GM21381 (cell line): Measurements from ENCODE around the gene PPP6R3.

Experiments used
- ATAC-seq: cut with Tn5 transposase; IDR thresholded peaks from one replicate; pipeline ENCODE4 v1.9.1; 2021; ENCODE audit warnings: mild to moderate bottlenecking, moderate library complexity; ENCODE audit not compliant: unreplicated experiment

The PPP6R3 gene, protein sequence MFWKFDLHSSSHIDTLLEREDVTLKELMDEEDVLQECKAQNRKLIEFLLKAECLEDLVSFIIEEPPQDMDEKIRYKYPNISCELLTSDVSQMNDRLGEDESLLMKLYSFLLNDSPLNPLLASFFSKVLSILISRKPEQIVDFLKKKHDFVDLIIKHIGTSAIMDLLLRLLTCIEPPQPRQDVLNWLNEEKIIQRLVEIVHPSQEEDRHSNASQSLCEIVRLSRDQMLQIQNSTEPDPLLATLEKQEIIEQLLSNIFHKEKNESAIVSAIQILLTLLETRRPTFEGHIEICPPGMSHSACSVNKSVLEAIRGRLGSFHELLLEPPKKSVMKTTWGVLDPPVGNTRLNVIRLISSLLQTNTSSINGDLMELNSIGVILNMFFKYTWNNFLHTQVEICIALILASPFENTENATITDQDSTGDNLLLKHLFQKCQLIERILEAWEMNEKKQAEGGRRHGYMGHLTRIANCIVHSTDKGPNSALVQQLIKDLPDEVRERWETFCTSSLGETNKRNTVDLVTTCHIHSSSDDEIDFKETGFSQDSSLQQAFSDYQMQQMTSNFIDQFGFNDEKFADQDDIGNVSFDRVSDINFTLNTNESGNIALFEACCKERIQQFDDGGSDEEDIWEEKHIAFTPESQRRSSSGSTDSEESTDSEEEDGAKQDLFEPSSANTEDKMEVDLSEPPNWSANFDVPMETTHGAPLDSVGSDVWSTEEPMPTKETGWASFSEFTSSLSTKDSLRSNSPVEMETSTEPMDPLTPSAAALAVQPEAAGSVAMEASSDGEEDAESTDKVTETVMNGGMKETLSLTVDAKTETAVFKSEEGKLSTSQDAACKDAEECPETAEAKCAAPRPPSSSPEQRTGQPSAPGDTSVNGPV

DNA sequence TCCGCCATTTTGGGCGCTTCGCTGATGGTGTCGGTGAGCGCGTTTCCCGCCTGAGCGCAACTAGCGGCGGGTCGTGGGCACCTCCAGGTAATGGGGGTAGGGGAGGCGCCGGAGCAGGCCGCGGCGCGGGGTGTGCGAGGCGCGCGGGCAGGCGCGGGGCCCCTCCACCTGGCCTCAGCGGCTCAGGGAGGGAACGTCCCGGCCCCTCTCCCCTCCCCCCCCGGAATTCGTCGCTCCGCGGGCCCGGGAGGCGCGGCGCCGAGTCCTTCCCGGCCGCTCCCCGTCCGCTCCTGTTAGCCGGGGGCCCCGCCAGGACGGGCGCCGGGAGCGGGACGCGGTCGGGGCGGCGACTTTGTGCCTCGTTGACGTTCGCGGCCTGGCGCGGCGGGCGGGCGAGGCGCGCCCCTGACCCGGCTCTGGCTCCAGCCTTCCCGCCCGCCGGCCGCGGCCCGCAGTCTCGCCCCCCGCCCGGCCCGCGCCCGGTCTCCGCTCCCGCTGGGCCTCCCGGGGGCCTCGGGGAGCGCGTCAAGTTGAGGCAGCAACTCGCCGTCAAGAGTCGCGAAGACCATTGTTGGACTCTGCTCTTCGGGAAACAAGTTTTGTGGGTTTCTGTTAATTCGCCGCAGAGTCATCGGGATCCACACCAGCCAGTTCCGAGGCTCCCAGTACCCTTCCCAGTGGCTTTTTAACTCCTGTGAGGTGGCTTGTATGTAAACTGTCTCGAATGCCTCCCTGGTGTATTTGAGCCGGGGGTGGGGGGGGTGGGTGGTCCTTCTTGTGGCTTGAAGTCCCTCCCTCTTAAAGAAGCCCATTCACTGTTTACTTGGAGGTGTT lies at the start of gene PPP6R3:
Gene PPP6R3 (plus strand): TSS at position 12 of the 834 bp plus-strand sequence. CDS start 76,913 bp downstream, outside the sequence.
- ATAC-seq: peak; percentile 43

DNA sequence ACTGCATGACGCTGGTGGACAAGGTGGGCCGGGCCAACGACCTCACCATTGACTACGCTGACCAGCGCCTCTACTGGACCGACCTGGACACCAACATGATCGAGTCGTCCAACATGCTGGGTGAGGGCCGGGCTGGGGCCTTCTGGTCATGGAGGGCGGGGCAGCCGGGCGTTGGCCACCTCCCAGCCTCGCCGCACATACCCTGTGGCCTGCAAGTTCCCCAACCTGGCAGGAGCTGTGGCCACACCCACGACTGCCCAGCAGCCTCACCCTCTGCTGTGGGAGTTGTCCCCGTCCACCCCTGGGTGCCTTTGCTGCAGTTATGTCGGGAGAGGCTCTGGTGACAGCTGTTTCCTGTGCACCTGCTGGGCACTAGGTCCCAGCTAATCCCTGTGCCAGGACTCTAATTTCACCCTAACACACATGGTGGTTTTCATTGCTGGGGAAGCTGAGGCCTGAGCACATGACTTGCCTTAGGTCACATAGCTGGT lies 49.0 kb upstream of the PPP6R3 start:
- ATAC-seq: no peak

DNA sequence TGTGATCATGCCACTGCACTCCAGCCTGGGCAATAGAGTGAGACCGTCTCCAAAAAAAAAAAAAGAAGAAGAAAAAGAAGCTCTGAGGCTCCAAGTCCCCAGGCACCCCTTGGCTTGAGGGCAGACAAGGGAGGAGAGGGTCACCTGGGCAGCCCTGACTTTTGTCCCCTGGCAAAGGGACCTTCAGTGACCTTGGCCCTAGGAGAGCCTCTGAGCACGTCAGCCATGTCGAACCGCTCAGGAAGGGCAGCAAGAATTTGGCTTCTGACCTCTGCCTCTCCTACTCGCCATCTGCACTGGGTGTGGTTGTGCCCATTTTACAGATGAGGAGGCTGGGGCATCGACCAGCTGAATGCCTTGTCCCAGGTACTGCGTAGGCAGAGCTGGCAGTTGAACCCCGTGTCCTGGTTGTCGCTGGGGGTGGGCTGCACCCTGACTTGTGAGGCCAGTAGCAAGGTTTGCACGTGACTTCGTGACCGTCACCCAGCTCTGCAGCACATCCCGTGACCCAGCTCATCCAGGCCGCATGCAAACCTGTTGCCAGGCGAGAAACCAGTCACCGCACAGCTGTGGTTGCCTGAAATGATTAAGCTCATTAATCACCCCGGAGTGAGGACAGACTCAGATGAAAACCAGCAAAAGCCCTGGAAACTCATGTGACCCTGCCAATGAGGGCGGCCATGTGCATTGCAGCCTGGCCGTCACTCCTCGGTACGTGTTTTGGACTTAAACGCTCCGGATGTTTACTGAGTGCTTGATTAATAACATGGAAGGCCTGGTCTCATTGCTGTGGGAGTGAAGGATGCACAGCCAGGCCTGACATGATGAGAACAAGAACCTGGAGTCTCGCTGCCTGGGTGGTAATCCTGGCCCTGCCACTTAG lies 47.7 kb upstream of the PPP6R3 start:
- peak; percentile 52 for ATAC-seq

DNA sequence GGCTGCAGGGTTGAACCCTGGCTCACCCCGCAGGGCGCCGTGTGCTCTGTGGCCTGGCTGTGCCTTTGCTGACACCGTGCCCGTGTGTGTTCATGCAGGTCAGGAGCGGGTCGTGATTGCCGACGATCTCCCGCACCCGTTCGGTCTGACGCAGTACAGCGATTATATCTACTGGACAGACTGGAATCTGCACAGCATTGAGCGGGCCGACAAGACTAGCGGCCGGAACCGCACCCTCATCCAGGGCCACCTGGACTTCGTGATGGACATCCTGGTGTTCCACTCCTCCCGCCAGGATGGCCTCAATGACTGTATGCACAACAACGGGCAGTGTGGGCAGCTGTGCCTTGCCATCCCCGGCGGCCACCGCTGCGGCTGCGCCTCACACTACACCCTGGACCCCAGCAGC lies 47.0 kb upstream of the PPP6R3 start:
- no peak for ATAC-seq

DNA sequence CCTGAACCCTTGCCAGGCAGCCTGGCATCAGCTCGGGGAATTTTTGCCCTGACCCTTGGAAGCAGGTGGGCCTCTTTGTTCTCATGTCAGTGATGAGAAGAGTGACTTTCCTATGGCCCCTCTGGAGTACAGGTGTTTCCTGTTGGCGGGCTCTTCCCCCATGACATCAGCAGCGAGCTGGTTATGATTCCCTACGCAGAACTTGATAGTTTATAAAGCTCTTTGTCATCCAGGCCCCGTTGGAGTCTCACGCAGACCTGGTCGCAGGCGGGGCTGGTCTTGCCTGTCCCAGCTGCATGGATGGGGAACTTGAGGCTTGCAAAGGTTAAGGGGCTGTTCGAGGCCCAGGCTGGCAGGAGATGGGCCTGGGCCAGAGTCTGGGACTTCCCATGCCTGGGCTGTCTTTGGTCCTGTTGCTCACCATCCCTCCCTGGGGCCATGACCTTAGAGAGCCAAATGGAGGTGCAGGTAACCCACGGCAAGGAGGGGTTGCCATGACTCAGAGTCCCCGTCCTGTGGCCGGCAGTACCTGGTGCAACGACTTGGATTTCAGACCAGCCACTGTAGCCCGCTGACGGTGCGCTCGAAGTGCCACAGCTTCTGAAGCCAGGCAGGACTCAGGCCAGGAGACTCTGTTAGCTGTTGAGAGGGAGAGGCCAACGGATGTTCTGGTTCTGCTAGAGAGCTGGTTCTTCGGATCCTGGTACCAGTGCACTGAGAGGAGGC lies 45.9 kb upstream of the PPP6R3 start:
- ATAC-seq: no peak

DNA sequence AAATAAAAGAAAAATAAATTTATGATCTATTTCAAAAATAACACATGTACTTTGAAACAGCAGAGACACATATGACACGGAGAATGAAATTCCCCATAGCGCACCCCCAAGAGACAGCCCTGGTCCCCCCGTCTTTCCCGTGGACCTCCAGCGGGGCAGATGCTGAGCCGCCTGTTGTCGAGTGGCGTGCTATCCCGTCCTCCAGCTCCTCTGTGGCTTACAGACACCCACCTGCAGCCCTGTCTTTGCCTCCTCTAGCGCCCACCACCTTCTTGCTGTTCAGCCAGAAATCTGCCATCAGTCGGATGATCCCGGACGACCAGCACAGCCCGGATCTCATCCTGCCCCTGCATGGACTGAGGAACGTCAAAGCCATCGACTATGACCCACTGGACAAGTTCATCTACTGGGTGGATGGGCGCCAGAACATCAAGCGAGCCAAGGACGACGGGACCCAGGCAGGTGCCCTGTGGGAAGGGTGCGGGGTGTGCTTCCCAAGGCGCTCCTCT lies 44.4 kb upstream of the PPP6R3 start:
- ATAC-seq: no peak

DNA sequence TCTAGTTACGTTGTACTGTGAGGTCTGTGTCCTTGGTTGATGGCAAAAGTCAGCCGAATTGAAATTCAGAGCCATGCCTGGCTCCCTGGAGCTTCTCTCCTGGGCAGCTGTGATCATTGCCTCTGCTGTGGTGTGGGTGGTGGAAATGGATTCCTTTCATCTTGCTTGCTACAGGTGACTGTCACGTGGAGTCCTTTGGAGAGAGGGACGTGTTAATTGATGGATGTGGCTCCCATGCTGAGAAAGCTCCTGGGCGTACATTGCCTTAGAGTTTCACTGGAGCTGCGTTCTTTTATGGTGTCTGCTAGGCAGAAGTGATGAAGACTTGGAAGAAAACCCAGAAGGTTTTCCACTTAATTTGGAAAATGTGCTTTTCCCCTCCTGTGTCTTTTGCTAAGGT lies 41.9 kb upstream of the PPP6R3 start:
- ATAC-seq: no peak

DNA sequence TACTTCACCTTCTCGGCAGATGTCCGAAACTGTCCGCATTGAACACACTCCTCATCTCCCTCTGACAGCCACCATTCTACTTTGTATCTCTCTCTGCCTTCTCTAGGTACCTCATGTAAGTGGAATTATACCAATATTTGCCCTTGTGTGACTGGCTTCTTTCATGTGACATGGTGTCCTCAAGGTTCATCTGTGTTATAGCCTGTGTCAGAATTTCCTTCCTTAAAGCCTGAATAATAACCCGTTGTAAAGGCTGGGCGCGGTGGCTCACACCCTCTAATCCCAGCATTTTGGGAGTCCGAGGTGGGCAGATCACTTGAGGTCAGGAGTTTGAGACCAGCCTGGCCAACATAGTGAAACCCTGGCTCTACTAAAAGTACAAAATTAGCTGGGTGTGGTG lies 40.4 kb upstream of the PPP6R3 start:
- ATAC-seq: no peak

DNA sequence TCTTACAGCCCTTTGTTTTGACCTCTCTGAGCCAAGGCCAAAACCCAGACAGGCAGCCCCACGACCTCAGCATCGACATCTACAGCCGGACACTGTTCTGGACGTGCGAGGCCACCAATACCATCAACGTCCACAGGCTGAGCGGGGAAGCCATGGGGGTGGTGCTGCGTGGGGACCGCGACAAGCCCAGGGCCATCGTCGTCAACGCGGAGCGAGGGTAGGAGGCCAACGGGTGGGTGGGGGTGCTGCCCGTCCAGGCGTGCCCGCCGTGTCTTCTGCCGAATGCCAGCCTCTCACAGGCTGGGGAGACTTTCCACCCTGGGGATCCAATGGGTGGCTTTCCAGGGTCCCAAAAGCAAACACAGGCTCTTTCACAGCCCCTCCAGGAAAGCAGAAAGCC lies 37.1 kb upstream of the PPP6R3 start:
- no peak for ATAC-seq

DNA sequence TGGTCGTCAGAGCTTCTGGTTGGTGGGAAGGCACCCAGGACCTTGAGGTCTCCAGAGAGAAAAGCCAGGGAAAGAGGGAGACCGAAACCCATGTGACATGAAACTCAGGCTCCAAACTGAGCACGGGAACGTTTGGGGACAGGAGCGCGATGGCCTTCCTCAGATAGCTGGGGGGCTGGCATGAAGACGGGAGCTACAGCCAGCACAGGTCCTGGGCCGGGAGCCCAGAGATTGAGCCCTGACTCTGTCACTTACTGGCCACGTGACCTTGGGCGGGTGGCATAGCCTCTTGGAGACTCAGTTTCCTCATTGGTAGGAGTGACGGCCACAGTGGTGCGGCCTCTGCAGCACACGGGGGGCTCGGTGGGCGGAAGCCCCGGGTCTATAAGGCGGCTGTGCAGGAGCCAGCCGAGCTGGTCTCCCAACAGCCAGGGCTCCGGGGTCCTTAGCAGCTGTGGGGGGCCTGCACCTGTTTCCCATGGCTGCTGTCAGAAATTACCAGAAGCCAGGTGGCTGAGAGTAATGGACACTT lies 36.4 kb upstream of the PPP6R3 start:
- no peak for ATAC-seq

DNA sequence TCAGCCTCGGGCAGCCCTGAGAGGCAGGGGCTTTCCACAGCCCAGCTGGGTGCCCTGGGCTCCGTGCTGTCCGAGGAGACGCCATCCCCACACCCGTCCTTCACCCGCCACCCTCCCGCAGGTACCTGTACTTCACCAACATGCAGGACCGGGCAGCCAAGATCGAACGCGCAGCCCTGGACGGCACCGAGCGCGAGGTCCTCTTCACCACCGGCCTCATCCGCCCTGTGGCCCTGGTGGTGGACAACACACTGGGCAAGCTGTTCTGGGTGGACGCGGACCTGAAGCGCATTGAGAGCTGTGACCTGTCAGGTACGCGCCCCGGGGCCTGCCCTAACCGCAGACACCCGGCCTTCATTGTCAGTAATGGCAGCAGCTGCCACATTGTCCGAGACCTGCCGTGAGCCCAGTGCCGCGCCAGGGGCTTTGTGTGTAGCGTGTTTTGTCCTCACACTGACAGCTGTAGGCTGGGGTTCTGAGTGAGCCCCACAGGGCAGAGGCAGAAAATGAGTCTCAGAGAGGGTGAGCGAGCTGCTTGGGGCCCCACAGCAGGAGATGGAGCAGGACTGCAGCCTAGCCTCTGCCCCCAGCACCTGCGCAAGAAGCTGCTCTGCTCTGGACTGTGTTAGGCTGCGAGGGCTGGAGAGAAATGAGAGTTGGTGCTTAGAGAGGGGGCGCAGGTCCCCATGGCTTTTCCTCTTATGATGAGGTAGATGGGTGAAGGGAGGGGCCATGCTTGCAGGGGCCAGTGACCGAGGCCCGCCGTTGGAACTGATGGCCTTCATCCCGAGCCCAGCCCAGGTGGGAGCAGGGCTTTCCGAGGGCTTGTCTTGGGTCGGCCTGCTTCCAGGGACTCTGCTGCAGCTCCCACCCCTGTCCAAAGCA lies 35.3 kb upstream of the PPP6R3 start:
- ATAC-seq: no peak

DNA sequence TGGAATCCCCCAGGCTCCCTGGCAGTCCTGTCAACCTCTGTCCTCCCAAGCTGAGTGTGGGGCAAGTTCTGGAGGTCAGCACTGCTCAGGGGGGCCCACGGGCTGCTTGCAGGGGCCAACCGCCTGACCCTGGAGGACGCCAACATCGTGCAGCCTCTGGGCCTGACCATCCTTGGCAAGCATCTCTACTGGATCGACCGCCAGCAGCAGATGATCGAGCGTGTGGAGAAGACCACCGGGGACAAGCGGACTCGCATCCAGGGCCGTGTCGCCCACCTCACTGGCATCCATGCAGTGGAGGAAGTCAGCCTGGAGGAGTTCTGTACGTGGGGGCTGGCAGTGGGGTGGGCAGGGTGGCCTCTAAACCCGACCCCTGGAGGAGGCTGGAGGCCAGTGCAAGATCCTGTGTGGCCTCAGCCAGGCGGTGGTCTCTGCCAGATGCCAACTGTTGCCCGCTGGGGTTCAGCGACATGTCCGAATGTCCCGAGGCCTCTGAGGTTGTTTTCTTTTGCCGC lies 34.6 kb upstream of the PPP6R3 start:
- ATAC-seq: no peak

DNA sequence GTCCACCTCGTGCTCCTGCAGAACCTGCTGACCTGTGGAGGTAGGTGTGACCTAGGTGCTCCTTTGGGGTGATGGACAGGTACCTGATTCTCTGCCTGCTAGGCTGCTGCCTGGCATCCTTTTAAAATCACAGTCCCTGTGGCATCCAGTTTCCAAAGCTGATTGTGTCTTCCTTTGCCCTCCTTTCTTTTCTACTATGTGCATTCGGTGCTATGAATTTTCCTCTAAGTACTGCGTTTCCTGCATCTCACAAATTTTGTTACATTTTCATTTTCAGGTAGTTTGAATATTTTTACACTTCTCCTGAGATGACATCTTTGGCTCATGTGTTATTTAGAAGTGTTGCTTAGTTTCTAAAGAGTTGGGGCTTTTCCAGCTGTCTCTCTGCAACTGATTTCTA lies 30.9 kb upstream of the PPP6R3 start:
- no peak for ATAC-seq

DNA sequence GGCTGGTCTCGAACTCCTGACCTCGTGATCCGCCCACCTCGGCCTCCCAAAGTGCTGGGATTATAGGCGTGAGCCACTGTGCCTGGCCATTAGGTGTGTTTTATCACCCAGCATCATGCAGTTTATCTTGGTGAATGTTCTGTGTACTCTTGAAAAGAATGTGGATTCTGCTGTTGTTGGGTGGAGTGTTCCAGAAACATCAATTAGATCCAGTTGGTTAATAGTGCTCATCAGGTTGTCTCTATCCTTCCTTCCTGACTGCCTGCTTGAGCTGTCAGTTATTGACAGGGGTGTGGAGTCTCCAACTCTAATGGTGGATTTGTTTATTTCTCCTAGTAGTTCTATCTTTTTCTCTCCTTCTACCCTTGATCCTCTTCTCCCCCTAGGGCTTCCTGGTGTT lies 30.2 kb upstream of the PPP6R3 start:
- no peak for ATAC-seq

DNA sequence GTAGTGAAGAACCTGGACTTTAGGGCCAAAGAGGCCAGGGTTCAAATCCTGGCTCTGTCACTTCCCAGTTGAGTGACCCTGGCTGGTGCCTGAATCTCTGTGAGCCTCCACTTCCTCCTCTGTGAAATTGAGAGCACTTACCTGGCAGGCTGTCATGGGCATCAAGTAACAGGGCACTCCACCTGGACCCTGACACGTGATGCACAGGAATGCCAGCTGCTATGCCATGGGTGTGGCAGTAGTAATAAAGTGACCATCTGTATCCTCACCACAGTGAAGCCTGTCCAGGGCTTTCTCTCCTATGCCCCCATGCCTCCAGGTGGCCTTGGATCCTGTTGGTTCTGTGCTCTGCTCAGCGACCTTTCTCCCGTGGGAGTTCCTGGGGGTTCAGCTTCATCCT lies 29.8 kb upstream of the PPP6R3 start:
- no peak for ATAC-seq

DNA sequence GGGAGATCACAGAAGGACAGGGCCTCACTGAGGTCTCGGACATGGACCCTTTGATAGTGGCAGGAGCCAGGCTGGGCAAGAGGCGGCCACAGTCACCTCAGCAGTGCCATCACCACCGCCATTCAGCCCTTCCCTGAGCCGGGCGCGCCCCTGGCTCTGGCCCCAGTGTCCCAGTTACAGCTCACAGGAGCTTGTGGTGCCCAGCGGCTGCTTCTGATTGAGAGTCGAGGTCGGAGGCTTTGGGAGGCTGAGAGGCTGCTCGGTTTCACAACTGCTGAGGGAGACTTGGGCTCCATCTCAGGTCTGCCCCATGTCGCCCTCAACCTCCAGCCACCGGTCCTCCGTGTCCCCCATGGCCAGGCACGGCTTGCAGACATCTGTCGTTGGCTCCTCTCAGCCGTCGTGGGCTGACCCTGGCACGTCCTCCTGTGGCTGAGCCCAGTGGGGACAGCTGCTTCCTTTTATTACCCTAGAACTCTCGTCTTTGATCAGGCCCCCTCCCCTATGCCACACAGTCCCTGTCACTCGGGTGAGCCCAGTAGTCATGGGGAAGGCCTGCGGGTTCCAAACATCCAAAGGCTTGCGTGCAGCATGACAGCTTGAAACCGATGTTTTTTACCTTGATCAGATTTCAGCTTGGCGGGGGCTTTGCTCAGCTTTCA lies 28.4 kb upstream of the PPP6R3 start:
- ATAC-seq: no peak

DNA sequence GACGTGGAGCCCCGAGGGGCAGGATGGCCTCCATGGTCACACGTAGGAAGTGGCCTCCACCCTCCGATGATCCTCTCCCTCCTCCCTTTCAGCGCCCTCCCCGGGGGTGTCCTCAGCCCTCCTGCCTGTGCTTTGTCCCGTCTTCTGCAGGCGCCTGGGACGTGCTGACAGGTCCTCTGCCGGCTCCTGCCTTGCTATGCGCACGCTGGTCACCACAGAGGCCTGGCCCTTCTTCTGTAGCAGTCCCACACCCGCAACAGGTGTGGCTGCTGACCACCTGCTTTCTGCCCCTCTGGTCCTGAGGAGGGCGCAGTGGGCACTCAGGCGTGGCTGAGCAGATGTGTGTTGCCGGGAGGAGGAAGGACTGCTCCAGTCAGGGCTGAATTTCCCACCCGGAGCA lies 27.7 kb upstream of the PPP6R3 start:
- ATAC-seq: no peak
